Mucosa of stomach (tissue), 1 donor: ENCODE results near the gene CD99.

ENCODE experiments used
- H3K27me3 ChIP-seq: one replicate; pipeline ENCODE4 v1.7.0; 2013; ENCODE audit warnings: mild to moderate bottlenecking, low read length; ENCODE audit not compliant: control insufficient read depth, insufficient read depth
- H3K36me3 ChIP-seq: one replicate; pipeline ENCODE4 v1.7.0; 2013; ENCODE audit warnings: low read length; ENCODE audit not compliant: control insufficient read depth, insufficient read depth
- H3K4me1 ChIP-seq: one replicate; pipeline ENCODE4 v1.7.0; 2013; ENCODE audit warnings: mild to moderate bottlenecking, low read length; ENCODE audit not compliant: control insufficient read depth, insufficient read depth
- H3K4me3 ChIP-seq: one replicate; pipeline ENCODE4 v1.7.0; 2013; ENCODE audit warnings: low read length
- H3K9ac ChIP-seq: one replicate; pipeline ENCODE4 v1.7.0; 2013; ENCODE audit warnings: mild to moderate bottlenecking, low read length, moderate library complexity
- H3K9me3 ChIP-seq: one replicate; pipeline ENCODE4 v1.7.0; 2013; ENCODE audit warnings: mild to moderate bottlenecking, low read length, moderate library complexity; ENCODE audit not compliant: control insufficient read depth
- donor health status: Pancreatic carcinoma.

The CD99 gene

DNA sequence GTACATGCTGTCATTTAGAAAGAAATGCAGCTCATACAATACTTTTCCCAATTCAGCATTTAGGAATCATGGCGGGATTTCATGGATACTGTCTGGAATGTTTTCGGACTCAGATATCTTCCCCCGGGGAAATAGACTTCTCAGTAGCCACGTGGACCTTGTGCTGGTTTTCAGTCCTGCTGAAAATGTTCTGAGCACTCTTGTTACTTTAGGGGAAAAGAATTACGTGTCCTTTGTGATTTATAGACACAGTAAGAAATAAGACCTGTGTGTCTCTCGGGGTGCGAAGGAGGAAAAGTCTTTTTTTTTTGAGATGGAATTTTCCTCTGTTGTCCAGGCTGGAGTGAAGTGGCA is 3.8 kb downstream of the CD99 start:
- no peaks in the 10 kb centered on the region for H3K9me3 ChIP-seq
- no peak overlapping the region for H3K4me3 ChIP-seq
- H3K4me1 ChIP-seq: peaks cover 15% of the 10 kb centered on the region
- no peaks in the 10 kb centered on the region for H3K36me3 ChIP-seq
- no peak overlapping the region for H3K9ac ChIP-seq
- H3K27me3 ChIP-seq: no peaks in the 10 kb centered on the region

DNA sequence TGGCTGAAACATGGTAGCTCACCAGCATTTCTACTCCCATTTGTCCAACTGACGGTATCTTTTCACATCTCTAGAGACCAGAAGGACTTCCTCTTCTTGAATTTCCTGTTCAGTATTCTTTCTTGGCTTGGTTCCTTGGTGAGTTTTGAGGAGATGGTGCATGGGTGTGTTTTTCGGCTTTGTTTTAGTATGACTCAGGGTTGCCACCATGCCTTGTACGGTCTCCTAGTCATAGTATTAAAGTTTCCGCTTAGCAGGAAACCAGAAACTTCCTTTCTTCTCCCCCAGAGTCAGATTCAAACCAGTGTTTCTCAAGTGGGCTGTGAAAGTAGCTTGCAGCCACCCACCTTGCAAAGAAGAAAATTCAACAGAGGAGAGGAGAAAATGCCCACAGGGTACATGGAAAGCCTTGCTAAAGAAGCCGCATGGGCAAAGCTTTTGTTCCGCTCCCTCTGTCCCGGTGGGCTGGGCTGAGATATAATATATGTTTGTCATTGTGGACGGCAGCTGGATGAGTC is 5.7 kb downstream of the CD99 start:
- Histone ChIP-seq H3K4me3 (no peak overlapping the region), H3K9ac (no peak overlapping the region), H3K9me3 (no peaks in the 10 kb centered on the region), H3K4me1 (peaks cover 11% of the 10 kb centered on the region), H3K36me3 (no peaks in the 10 kb centered on the region), H3K27me3 (no peaks in the 10 kb centered on the region)

DNA sequence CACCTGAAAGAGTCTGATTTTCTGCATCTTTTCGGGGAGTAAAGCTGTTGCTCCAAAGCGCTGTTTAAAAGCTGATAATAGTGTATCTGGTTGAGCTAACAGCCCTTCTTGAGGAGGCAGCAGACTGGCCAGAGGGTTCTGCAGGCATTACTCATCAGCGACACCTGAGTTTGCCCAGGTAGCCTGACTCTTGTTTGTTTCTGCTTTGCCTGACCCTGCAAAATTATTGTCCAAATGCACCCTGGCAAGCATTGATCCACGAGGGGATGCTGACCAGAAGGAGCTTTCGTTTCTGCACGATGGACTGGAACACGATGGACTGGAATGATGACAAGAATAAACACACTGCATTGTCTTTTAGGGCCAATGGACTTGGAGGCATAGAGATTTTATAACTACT is 6.2 kb downstream of the CD99 start:
- Histone ChIP-seq H3K36me3 (no peaks in the 10 kb centered on the region), H3K27me3 (no peaks in the 10 kb centered on the region), H3K9me3 (no peaks in the 10 kb centered on the region), H3K4me3 (no peak overlapping the region), H3K4me1 (peaks cover 11% of the 10 kb centered on the region), H3K9ac (no peak overlapping the region)

DNA sequence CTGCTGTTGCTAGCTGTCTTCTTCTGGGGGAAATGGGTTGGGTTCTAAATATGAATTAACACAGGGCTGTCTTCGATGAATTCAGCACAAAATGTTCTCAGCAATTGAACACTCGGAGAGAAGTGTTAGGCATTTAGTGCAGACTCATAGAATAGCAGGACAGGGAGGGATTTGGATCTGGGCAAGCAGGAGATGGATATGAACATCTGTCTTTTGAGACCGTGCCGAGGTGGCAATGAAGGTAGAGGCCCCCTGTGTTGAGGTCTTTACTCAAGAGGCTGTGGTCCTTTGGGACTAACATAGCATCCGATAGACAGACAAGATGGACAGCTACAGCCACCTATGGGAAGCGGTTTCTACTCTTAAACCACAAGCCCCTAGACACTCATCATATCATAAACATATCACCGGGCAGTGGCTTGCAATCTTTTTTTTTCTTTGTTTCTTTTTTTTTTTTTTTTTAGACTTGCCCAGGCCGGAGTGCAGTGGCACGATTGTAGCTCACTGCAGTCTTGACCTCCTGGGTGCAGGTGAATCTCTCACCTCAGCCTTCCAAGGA is 6.7 kb downstream of the CD99 start:
- Histone ChIP-seq H3K4me1 (peaks cover 9% of the 10 kb centered on the region), H3K9ac (no peak overlapping the region), H3K27me3 (no peaks in the 10 kb centered on the region), H3K4me3 (no peak overlapping the region), H3K9me3 (no peaks in the 10 kb centered on the region), H3K36me3 (no peaks in the 10 kb centered on the region)

DNA sequence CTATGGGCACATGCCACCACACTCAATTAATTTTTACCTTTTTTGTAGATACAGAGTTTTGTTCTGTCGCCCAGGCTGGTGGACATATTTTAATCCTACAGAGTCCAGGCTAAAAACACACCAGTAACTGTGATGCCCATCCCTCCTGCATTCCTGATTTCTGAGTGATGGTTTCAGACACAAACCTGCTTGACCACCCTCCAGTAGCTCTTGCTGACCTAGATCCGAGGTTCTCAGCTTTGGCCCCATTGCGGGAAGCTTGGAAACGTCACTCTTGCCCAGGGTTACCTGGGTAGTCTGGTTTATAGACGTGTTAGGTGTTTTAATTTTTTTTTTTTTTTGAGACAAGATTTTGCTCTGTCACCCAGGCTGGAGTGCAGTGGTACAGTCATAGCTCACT is 7.5 kb downstream of the CD99 start:
- Histone ChIP-seq H3K9me3 (no peaks in the 10 kb centered on the region), H3K9ac (no peak overlapping the region), H3K4me1 (peaks cover 12% of the 10 kb centered on the region), H3K27me3 (no peaks in the 10 kb centered on the region), H3K4me3 (no peak overlapping the region), H3K36me3 (no peaks in the 10 kb centered on the region)

DNA sequence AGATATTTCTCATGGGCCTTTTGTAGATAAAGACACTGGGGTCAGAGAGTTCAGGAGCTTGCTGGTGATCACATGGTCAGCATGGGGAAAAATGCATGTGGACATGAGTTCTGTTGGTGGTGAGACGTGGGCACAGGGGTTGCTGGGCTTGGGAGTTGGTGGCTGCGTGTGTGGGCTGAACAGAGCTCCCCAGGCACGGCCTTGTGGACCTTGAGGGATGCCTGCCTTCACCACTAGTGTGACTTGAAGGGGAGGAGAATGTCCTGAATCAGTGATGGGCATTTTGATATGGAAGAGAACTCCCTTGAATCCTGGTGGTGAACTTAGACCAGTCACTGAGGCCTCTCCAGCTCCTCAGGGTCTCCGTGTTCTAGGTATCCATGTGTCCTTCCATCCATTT is 8.9 kb downstream of the CD99 start:
- Histone ChIP-seq H3K27me3 (no peaks in the 10 kb centered on the region), H3K9ac (no peak overlapping the region), H3K9me3 (no peaks in the 10 kb centered on the region), H3K4me1 (peaks cover 20% of the 10 kb centered on the region), H3K36me3 (no peaks in the 10 kb centered on the region), H3K4me3 (no peak overlapping the region)

DNA sequence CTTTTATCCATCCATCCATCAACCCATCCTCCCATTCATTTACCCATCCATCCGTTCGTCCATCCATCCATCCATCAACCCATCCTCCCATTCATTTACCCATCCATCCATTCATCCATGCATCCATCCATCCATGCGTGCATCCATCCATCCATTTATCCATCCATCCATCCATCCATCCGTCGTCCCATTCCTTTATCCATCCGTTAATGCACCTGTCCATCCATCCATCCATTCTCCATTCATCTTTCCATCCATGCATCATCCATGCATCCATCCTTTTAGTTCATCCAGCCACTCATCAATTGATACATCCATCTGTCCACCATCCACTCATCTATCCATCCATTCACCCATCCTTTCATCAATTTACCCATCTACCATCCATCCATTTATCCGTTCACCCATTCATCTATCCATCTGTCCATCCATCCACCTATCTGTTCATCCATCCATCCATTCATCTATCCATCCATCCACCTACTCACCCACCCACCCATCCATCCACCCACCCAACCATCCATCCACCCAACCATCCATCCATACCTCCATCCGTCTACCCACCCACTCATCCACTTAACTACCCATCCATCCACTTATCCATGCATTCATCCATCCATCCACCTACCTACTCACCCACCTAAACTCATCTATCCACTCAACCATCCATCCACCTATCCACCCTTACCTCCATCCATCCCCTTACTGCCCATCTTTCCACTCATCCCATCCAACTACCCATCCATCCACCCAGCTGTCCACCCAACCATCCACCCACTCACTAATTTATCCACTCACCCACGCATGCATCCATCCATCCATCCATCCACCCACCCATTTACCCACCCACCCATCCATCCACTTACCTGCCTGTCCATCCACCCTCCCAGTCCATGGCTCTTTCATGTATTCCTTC is 9.6 kb downstream of the CD99 start:
- H3K9ac ChIP-seq: no peak overlapping the region
- no peaks in the 10 kb centered on the region for H3K36me3 ChIP-seq
- H3K27me3 ChIP-seq: no peaks in the 10 kb centered on the region
- no peaks in the 10 kb centered on the region for H3K9me3 ChIP-seq
- H3K4me3 ChIP-seq: no peak overlapping the region
- H3K4me1 ChIP-seq: peaks cover 26% of the 10 kb centered on the region

DNA sequence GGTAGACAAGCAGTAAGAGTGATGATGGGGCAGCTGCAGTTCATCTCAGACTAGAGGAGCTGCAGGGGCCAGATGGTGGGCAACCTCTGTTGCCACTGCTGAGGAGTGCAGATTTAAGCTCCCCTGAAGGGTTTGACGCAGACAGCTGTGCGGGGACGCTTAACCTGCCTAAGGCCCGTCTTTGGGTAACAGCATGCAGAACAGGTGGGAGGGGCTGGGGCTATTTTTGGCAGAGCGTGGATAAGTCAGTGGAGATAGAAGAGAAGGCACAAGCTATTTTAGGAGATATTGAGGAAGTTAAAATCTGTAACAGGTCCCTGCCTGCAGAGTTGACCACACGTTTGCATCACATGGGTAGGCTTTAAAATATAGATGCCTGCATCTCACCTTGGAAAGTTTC is 10.5 kb downstream of the CD99 start:
- Histone ChIP-seq H3K4me3 (no peak overlapping the region), H3K9me3 (no peaks in the 10 kb centered on the region), H3K36me3 (no peaks in the 10 kb centered on the region), H3K9ac (no peak overlapping the region), H3K4me1 (peaks cover 26% of the 10 kb centered on the region), H3K27me3 (no peaks in the 10 kb centered on the region)

DNA sequence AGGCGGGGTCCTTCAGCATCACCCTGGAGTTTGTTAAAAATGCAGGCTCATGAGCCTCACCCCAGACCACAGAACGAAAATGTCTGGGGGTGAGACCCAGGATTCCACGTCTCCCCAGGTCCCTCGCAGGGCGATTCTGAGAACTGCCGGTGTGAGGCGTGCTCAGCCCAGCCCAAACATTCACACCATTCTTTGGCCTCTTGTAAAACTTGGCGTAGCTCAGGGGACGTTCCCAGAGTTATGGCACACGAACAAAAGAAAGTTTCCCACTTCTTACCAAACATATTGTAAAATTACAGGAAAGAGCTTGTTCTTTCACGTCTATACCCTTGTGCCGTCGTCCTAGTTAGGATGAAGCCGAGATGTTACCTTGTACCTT is 12.9 kb downstream of the CD99 start:
- Histone ChIP-seq H3K9ac (no peak overlapping the region), H3K9me3 (no peaks in the 10 kb centered on the region), H3K36me3 (no peaks in the 10 kb centered on the region), H3K4me1 (peaks cover 35% of the 10 kb centered on the region), H3K27me3 (no peaks in the 10 kb centered on the region), H3K4me3 (no peak overlapping the region)

DNA sequence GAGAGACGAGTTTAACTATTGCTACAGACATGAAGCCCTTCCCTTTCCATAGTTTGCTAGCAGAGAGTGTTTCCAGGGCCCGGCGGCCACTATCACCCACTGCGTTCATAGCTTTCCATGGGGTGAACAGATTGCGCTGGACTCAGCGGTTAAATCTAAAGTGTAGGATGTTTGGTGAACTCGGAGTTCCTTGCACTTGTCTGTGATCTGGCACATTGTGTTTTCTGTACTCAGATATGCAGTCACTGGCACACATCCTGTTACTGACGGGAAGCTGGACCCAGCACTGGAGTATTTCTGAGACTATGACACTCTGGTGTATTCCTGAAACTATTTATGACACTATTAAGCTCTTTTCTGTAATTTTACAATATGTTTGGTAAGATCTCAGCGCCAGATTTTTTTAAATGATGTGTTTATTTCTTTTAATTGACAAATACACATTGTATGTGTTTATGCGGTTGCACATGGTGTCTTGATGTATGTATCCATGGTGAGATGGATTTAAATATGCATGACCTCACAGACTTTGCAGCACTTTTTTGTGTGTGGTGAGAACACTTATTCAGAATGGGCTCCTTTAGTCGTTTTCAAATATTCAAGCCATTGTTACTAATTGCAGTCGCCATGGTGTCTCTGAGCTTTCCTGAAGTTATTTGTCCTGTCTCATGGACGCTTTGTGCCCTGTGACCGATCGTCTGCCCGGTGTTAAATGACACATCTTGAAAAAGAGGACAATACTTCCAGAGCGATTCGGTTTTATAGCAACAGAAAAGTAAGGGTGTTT is 14.1 kb downstream of the CD99 start:
- no peak overlapping the region for H3K9ac ChIP-seq
- no peaks in the 10 kb centered on the region for H3K9me3 ChIP-seq
- no peaks in the 10 kb centered on the region for H3K36me3 ChIP-seq
- H3K27me3 ChIP-seq: no peaks in the 10 kb centered on the region
- peaks cover 35% of the 10 kb centered on the region for H3K4me1 ChIP-seq
- no peak overlapping the region for H3K4me3 ChIP-seq

DNA sequence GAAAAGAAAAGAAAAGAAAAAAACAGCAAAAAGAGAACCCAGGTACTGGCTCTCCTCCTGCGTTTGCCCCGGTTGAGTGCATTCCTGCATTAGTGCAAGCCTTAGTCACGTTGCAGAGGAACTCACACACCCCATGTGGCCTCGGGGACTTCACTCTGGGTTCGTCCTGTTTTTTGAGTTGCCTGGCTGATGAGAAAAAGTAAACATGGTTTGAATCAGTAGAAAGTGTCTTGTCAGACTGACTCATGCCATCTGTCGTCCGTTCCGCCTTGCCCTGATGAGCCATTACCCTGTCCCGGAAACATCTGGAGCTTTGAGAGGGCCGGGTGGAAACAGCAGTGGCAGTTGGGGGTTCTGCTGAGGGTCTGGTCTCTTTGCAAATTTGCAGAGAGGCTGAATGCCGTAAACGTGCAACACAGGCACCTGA is 16.3 kb downstream of the CD99 start:
- H3K9me3 ChIP-seq: no peaks in the 10 kb centered on the region
- H3K9ac ChIP-seq: no peak overlapping the region
- no peak overlapping the region for H3K4me3 ChIP-seq
- no peaks in the 10 kb centered on the region for H3K36me3 ChIP-seq
- no peaks in the 10 kb centered on the region for H3K27me3 ChIP-seq
- H3K4me1 ChIP-seq: peaks cover 35% of the 10 kb centered on the region

DNA sequence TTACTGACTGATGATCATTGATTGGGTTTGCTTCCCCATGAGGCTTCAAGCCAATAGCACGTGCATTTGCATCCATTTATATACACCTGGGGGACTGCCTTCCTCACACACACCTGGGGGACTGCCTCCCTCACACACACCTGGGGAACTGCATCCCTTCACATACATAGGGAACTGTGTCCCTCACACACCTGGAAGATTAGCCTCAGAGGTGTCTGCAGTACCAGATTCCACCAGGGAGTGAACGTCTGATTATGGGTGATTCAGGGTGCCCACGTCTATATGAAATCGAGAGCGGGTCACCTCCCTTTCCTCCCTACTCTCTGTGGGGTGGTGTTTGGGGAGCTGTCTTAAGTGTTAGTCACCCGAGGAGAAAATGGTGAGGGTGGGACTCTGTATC is 16.9 kb downstream of the CD99 start:
- no peak overlapping the region for H3K9ac ChIP-seq
- H3K4me1 ChIP-seq: peaks cover 31% of the 10 kb centered on the region
- H3K4me3 ChIP-seq: no peak overlapping the region
- H3K36me3 ChIP-seq: no peaks in the 10 kb centered on the region
- no peaks in the 10 kb centered on the region for H3K27me3 ChIP-seq
- no peaks in the 10 kb centered on the region for H3K9me3 ChIP-seq
